Prostate gland (tissue), 2 donors: ENCODE data around the gene MEDAG.

Experiments used
- POLR2A ChIP-seq: fragments of 450-650 bp; IDR thresholded peaks from one replicate; pipeline ENCODE4 v1.6.1; 2016; ENCODE audit warnings: antibody characterized with exemption, mild to moderate bottlenecking
- TF ChIP-seq, protein P1 (sequence below), 4 experiments: fragments of 200-600 bp in 2 of 4; fragments of 450-650 bp in 2 of 4; sonication (generic) in 2 of 4; IDR thresholded peaks; 1 replicate in 3 of 4; 2 replicates in 1 of 4; pipeline ENCODE4 v1.5.1; 2016 to 2019; ENCODE audit warnings: antibody characterized with exemption in 4 of 4, mild to moderate bottlenecking in 2 of 4, moderate library complexity in 2 of 4

- TF ChIP-seq, protein P1, sequence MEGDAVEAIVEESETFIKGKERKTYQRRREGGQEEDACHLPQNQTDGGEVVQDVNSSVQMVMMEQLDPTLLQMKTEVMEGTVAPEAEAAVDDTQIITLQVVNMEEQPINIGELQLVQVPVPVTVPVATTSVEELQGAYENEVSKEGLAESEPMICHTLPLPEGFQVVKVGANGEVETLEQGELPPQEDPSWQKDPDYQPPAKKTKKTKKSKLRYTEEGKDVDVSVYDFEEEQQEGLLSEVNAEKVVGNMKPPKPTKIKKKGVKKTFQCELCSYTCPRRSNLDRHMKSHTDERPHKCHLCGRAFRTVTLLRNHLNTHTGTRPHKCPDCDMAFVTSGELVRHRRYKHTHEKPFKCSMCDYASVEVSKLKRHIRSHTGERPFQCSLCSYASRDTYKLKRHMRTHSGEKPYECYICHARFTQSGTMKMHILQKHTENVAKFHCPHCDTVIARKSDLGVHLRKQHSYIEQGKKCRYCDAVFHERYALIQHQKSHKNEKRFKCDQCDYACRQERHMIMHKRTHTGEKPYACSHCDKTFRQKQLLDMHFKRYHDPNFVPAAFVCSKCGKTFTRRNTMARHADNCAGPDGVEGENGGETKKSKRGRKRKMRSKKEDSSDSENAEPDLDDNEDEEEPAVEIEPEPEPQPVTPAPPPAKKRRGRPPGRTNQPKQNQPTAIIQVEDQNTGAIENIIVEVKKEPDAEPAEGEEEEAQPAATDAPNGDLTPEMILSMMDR (IDR thresholded peaks at IDR 0.05): no peak
- no peak for TF ChIP-seq POLR2A
These were observed 14.3 kb downstream of the MEDAG start for GRCh38 chr13:30920162-30920909.
